ENCODE results near the gene DOCK8. TPM values are rescaled to one million over a fixed set of nuclear protein-coding genes. Genes with fewer than 3 reads are reported as not detected.

The DOCK8 gene
- total RNA-seq, 2 donors from 2014 or later: 199 to 213 TPM

DNA sequence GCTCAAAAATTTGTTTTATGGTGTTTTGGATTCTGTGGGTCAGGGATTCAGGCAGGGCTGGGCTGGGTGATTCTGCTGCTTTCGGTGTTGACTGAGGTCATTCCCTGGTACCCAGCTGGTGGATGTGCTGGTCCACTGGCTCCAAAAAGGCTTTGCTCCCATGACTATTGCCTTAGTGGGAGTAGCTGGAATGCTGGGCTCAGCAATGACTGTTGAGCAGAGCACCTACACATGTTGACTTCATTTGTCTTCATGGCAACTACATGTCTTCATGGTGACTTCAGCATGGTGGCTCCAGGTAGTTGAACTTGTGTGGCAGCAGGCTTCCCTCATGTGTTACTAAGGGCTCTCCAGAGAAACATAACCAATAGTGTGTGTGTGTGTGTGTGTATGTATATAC, 297.2 kb downstream of the DOCK8 start:
- H3K36me3 Mint-ChIP-seq (ENCODE audit: insufficient read depth in 2 of 2): peaks cover 3 to 7% of the 10 kb centered on the region in 2 donors
- DNase-seq (no peak), ATAC-seq (replicated peaks in 1 of 2) (no peak)
- peaks cover 31% of the 10 kb centered on the region for H3K4me1 Mint-ChIP-seq (ENCODE audit: low read depth)
- H3K27me3 Mint-ChIP-seq (ENCODE audit: low read depth): peaks cover under 1% of the 10 kb centered on the region
- peaks cover 0 to 4% of the 10 kb centered on the region in 2 donors for H3K9me3 Mint-ChIP-seq
- H3K4me3 Mint-ChIP-seq: no peak overlapping the region
- no peak overlapping the region for H3K27ac Mint-ChIP-seq

DNA sequence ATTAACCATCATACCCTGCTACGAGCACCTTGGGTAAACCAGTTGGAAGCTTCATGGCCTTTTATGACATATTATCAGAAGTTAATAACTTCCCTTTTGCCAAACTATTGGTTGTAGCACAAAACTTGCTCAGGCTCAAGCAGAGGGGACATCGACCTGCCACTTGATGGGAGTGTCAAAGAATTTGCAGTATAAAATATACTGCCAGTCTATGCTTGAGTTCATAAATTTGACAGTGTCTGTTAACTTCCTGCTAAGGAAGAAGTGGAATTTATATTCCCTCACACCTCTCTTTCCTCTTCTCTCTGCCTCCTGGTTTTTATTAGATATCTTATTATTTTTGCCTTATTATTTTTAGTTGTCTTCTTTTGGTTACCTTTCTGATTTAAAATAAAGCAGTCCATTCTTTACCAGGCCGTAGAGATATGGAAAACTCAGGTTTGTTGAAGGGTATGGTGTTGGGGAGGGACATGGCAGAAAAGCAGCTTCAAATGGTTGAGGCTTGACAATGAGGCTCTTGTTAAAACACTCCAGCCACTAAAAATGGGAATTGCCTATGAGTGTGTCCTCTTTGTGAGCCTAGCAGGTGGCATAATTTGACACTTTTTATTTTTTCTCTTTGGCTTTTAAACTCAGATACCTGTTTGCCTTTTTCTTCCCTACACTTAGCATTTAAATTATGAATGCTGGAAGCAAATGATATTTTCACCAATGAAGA, 298.0 kb downstream of the DOCK8 start:
- DNase-seq: no peak
- Mint-ChIP-seq H3K27ac (no peak overlapping the region), H3K4me3 (no peak overlapping the region), H3K4me1 (ENCODE audit: low read depth) (peaks cover 40% of the 10 kb centered on the region), H3K27me3 (ENCODE audit: low read depth) (no peaks in the 10 kb centered on the region), H3K36me3 (ENCODE audit: insufficient read depth in 2 of 2) (peaks cover 3 to 7% of the 10 kb centered on the region in 2 donors), H3K9me3 (peaks cover 0 to 4% of the 10 kb centered on the region in 2 donors)
- ATAC-seq (replicated peaks in 1 of 2): no peak

Other genes with a start within 250 kb of the DOCK8 start
- 10 to 100 TPM; 11.8 to 21.2 TPM for gene WASHC1, start 185.4 kb upstream of the DOCK8 start, total RNA-seq
- gene FOXD4, start 96.4 kb upstream of the DOCK8 start, total RNA-seq: under 1 TPM in 1 of 2 donors, not detected in 1; 0.38 TPM
- 10 to 100 TPM; 28.5 to 34.8 TPM for gene ZNG1A, start 35.8 kb upstream of the DOCK8 start, total RNA-seq